Kidney capillary endothelial cell (primary cell): ENCODE data around the gene SEC14L5.

Experiments
- DNase-seq: peaks from one replicate; pipeline ENCODE4 v3.0.0-alpha.2; 2018; ENCODE audit warnings: low spot score

Gene SEC14L5

DNA sequence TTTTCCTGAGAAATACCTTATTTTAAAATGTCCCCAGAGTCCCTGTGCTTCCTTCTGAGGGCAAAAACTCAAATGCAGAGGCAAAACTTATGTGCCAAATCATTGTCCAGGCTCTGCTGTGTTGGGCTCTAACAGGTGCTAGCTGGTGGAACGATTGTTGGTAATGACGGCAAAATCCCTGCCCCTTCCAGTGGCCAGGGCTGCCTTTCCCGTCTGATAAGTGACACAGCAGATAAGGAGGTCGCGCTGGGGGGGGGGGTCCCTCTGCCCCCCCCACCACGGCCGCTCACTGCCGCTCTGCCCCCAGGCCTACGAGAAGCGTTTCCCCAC, 29.1 kb downstream of the SEC14L5 start:
- DNase-seq, result no peak

DNA sequence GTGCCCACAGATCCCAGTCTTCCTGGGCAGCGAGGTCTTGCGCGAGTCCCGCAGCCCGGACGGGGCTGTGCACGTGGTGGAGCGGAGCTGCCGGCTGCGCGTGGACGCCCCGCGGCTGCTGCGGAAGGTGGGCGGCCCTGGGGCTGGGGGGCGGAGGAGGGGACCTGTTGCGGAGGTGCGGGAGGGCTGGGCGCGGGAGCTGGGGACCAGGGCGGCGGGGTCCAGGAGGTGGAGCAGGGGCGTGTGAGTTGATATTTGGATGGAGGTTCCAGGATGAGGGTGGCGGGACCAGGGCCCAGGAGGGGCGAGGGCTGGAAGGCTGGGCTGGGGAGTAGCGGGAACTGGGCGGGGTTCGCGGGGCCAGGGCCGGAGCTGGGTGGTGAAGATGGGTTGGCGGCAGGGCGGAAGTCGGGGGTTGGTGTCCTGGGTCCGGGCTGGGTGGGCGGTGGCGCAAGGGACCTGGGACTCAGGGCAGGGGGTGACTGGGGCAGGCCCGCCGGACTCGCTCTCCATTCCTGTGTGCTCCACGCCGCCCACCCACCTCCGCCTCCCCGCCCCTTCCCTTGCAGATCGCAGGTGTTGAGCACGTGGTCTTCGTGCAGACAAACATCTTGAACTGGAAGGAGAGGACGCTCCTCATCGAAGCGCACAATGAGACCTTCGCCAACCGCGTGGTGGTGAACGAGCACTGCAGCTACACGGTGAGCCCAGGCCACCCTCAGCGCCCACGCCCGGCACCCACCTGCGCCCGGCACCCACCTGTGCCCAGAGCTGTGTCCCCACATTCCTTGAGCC, 29.6 kb downstream of the SEC14L5 start:
- DNase-seq, result no peak

DNA sequence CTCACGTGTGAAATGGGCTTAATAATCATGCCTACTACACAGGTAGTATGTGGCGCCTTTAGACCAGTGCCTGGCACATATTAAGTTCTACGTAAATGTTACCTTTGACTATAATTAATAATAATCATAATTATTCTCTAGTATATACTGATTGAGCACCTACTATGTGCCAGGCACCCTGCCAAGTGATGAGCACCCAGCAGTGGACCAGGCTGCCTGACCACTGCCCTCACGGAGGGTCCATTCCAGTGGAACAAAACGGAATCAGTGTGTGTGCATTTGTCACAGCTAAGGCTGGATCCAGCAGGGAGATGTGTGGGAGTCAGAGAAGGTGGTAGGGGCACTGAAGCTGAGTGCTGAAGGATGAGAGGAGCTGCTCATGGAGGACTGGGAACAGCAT, 30.5 kb downstream of the SEC14L5 start:
- no peak for DNase-seq

DNA sequence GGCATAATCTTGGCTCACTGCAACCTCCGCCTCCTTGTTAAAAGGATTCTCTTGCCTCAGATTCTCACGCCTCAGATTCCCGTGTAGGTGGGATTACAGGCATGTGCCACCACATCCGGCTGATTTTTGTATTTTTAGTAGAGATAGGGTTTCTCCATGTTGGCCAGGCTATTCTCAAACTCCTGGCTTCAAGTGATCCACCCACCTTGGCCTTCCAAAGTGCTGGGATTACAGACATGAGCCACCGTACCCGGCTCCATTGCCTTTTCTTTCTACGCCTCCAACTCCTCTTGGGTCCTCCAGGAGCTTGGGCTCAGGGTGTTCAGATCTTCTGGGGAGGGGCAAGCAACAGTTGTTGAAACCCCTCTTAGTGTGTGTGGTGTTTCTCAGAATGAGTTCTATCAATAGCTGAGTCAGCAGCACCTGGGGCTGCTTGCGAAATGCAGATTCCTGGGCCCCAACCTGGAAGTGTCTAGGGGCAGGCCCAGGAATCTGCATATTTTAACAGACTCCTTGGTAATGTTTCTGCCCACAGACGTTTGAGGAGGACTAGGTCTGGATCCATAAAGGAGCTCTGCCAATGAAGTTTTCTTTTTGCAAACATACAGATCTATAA, 31.4 kb downstream of the SEC14L5 start:
- DNase-seq, result no peak

DNA sequence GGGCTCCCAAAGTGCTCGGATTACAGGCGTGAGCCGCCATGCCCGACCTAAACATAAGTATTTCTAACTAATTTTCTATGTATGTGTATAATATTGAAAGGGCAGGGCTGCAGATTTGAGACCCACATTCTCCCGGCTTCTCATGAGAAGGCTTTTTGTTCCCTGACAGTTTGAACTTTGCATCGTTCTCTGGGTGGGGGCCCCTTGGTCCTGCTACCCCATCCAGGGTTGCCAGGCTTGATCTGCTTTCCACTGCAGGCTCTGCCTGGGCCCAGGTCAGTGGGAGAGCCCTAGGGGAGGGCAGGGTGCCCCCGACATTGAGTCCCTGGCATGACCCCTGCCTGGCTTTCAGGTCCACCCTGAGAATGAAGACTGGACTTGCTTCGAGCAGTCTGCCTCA, 32.3 kb downstream of the SEC14L5 start:
- DNase-seq, result no peak

DNA sequence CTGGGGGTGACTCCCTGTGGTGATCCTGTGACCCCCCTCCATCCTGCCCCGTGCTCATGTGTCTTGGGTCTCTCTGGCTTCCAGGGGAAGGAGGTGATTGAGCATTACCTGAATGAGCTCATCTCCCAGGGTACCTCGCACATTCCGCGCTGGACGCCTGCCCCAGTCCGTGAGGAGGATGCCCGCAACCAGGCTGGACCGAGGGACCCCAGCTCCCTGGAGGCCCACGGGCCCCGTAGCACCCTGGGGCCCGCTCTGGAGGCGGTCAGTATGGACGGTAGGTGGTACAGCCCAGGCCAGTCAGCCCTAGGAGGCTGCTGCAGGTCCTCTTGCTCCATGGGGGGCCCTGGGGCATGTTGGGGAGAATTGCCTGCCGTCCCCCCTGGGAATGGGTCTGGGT, 33.6 kb downstream of the SEC14L5 start:
- no peak for DNase-seq

DNA sequence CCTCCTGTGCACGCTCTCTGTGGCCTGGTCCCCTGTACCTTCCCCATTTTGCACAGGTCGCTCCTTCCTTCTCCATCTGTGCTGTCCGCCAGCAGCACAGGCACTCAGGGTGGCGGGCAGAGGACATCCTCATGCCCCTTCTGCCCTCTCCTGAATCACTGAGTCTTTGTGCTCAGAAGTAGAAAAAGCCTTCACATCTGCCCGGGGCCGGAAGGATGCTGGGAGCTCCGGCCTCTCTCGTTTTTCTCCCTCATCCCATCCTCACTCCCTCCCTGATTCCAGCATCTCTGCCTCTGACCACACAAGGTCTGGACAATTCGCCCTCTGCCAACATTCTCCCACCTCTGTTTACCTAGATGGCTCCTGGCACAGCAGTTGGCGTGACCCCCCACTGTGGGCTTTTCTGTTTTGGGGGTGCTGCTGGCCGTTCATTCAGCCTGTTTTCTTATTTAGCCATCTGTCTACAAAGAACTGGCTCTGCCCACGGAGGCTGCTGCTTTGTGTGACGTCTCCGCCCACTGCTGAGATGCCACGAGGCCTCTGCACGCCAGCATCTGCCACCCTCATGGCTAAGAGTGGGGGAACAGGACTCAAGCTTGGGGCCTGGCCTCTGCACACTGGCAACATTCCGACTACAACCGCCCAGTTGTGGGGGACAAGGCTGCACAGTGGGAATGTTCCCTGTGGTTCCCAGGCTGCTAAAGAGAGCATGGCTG, 36.7 kb downstream of the SEC14L5 start:
- no peak for DNase-seq

DNA sequence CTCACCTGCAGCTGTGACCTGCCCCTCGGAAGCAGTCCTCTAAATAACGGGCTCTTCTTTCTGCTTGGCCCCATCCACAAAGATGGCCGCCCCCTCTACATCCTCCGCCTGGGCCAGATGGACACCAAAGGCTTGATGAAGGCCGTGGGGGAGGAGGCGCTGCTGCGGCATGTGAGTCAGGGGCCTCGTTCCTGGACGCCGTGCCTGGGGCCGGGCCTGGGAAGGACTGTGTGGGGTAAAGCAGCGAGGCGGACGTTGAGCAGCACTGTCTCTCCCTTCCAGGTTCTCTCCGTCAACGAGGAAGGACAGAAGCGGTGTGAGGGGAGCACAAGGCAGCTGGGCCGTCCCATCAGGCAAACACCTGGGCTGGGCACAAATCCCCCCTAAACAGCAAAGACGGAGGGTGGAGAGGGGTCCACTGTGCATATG, 42.5 kb downstream of the SEC14L5 start:
- DNase-seq, result no peak

DNA sequence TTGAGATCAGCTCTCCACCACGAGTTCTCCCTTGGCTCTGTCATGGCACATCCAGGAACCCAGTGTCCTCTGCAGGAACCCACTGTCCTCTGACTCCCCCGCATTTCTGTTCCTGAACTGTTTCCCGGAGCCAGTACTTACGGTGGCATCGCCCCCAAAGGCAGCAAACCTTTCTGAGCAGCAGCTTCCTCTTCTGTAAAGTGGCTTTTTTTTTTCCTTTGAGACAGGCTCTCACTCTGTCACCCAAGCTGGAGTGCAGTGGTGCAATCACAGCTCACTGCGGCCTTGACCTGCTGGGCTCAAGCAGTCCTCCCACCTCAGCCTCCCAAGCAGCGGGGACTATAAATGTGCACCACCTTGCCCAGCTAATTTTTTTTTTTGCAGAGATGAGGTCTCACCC, 43.4 kb downstream of the SEC14L5 start:
- DNase-seq, result no peak

DNA sequence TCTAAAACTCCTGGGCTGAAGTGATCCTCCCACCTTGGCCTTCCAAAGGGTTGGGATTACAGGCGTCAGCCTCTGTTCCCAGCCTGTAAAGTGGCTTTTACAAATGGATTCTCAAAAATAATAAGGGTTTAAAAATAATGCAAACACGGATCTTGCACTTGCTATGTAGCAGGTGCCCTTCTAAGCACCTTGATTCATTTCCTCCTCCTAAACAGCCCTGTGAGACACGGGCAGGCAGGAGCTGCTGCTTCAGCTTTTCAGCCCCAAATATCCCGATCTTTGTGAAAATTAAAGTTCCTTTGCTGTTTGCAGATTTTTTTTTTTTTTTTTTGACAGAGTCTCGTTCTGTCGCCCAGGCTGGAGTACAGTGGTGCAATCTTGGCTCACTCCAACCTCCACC, 43.9 kb downstream of the SEC14L5 start:
- DNase-seq, result no peak

DNA sequence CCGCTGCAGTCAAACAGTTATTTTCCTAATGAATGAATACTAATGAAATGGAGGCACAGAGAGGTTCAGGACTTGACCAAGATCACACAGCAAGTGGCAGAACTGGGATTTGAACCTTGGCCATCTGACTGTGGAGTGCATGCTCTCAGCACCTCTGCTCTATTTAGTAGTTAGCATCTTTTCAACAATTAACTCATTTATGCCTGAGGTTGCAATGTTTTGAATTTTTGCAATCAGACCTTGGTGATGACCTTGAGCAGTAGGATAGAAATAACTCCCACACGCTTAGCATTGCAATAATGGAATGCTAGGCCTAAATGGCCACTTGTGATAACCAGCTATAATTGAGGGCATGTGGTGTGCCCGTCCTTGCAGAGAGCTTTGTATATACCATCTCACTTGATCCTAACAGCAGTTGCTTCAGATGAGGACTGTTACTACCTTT, 44.6 kb downstream of the SEC14L5 start:
- DNase-seq, result no peak

DNA sequence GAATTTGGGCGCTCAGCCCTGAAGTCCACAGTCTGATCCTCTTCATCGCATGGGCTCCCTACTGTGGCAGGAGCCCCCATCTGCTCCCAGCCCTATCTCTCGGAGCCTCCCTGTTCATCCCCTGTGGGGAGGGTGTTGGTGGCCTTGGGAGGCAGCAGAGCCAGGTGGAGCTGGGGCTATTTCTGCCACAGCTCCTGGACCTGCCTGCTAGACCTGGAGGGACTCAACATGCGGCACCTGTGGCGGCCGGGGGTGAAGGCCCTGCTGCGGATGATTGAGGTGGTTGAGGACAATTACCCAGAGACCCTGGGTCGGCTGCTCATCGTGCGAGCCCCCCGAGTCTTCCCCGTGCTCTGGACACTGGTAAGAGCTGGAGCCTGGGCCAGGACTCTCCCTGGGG, 45.1 kb downstream of the SEC14L5 start:
- DNase-seq, result no peak

DNA sequence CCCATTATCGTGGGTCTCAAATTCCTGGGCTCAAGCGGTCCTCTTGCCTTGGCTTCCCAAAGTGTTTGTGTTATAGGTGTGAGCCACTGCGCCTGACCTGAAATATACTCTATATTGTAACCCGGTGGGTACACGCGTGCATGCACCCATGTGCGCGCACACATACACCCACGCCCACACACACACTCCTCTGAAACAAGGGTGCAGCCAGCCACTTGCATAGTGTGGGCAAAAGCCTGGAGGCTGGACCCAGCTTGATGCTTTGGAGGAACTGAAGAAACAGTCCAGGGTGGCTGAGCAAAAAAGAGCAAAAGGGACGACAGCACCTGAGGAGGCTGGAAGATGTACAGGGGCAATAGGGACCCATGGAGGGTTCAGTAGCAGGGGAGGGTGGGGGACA, 45.7 kb downstream of the SEC14L5 start:
- no peak for DNase-seq

DNA sequence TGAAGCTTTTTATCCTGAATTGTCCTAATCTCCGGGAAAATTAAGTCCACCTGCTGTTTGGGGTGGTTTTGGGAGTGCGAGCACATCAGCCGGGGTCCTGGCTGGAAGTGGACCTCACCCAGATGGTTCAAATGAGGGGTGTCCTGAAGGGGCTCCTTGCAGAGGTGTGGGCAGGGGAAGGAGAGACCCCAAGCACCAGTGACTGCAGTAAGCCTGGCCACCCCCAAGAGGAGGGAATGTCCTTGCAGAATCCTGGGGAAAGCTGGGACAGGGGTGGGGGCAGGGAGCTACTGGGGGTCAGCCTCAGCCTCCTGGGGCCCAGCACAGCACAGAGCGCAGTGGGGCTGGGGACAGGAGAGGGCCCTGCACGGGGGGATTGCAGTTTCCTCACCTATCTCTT, 46.2 kb downstream of the SEC14L5 start:
- DNase-seq, result no peak

DNA sequence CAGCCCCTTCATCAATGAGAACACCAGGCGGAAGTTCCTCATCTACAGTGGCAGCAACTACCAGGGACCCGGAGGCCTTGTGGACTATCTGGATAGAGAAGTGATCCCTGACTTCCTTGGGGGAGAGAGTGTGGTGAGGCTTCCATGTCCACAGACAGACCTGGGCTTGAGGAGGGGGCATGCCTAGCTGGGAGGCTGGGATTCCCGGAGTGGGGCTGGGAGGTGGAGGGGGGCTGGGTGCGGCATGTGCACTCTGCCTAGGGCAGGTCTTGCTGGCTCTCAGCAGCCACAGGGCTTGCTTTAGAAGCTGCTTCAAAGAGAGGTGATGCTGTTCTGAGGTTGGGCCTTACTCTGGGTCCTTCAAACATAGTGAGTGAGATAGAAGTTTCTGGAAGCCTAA, 47.8 kb downstream of the SEC14L5 start:
- DNase-seq, result no peak

DNA sequence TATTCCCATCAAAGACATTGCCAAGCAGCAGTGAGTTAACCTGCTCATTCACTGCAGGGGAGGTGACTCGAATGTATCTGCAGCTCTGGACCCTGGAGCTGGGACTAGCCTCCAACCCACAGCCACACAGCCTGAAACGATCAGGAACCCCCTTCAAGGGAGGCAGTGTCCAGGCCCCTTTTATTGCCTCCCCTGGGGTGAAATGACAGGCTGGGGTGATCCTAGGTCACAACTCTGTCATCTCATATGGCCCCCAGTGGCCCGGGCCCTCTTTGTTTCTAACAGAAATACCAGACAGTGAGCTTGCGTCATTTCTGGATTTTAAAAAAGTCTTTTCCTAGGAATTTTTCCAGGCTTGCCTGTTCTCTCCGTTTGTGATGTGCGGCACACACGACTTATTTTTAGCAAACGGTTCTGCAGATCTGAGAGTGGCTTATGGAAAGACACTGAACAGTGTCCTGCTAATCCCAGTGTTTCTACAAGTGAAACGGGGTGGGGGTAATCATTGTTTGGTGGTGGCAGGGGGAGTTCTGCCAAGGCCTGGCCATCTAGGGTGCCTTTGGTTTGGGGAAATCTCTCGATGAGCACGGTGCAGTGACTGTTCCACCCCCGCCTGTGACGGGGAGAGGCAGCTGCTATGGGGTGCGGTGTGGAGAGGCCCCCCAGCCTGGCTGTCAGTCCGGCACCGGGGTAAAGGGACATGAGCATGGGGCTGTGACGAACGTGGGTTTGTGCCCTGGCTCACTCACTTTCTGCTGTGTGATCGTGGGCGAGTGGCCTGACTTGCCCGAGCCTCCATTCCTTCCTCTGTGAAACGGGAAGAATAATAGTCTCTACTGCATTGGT, 48.4 kb downstream of the SEC14L5 start:
- no peak for DNase-seq

DNA sequence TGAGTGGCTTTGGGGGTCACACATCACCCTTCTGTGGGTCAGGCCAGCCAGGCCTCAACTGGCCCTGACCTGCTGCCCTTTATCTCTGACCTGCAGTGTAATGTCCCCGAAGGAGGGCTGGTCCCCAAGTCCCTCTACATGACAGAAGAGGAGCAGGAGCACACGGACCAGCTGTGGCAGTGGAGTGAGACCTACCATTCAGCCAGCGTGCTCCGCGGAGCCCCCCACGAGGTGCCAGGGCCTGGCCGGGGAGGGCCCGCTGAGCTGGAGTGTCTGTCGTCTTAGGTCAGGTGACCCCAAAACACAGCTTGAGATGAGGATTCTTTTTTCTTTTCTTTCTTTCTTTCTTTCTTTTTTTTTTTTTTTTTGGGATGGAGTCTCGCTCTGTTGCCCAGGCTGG, 49.1 kb downstream of the SEC14L5 start:
- no peak for DNase-seq

DNA sequence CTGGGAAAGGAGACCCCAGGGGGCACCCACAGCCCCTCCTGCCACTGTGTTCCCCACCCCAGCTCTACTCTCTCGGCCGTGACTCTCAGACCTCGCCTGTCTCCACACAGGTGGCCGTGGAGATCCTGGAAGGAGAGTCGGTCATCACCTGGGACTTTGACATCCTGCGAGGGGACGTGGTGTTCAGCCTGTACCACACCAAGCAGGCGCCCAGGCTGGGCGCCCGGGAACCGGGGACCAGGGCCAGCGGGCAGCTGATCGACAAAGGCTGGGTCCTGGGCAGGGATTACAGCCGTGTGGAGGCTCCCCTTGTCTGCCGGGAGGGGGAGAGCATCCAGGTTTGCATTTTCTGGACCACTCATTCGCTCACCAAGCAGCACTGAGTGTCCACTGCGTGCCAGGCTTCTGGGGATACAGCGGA, 50.2 kb downstream of the SEC14L5 start:
- DNase-seq, result no peak

DNA sequence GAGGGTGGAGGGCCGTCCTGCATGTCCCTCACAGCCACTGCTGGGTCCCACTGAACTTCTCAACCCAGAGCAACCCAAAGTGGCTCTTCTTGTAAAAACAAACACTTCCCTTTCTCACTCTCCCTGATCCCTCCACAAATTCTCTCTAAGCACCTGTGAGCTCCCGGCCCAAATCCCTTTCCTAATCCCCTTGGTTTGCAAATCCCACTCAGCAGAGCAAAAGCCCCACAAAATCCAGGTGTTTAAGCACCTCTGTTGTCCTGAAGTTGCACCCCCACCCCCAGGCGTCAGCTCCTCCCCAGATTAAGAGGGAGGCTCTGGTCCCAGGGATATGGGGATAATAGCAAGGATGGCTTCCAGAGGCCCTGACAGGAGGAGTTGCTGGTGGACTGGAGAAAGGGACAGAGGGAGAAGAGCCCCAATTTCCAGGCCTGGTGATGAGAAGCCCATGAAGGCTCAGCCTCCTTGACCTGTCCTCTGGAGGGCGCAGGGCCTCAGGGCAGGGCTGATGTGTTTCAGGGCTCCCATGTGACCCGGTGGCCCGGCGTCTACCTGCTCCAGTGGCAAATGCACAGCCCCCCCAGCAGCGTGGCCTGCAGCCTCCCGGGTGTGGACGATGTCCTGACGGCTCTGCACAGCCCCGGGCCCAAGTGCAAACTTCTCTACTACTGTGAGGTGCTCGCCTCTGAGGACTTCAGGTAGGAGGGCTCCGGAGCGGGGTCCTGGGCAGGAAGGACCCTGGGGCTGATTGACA, 52.6 kb downstream of the SEC14L5 start:
- no peak for DNase-seq

DNA sequence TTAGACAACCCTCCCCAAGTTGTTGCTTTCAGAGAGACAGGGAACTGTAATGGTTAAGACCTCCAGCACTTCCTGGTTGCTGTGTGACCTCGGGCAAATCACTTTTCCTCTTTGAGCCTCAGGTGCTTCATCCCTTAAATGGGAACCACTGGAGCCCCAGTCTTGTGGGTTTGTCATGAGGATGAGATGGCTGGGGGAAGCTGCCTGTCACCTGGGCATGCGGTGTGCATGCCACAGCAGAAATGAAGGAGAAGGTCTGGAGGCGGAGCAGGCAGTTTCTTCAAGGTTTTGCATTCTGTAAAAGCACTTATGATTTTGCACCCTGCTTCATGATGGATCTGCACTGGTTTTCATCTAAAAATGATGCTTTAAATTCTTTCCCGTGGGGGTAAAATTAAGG, 53.5 kb downstream of the SEC14L5 start:
- no peak for DNase-seq

DNA sequence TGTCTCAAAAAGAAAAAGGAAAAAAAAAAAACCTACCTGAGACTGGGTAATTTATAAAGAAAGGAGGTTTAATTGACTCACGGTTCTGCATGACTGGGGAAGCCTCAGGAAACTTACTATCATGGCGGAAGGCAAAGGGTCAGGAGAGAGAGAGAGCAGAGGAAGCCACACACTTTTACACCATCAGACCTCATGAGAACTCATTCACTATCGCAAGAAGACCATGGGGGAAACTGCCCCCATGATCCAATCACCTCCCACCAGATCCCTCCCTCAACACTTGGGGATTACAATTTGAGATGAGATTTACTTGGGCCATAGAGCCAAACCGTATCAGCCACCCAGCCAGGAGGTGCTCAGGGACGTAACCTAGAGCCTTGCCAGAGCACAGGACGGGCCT, 54.8 kb downstream of the SEC14L5 start:
- DNase-seq, result no peak

DNA sequence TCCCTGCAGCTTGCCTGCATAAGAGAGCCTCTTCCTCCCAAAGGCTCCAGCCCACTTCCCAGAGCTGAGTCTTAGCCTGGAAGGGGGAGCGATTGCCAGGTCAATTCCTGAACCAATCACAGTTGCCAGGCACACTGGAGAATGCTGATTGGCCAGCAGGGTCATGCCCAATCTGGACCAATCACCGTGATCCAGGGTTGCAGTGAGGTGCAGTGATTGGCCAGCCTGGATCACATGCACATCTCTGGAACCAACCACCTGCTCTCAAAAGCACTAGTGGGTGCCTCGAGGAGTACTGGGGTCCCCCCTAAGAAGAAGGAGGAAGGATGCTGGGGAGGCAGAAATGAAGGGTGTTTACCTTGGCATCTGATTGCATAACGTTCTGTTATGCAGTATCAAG, 57.2 kb downstream of the SEC14L5 start:
- no peak for DNase-seq
